Activated CD4-positive, alpha-beta memory T cell treated with anti-CD3 and anti-CD28 coated beads, Interleukin-2, amount 10 ng/mL, durations not matched to agents 7 days and 5 days (primary cell): Measurements from ENCODE around the gene NGDN. TPM values are rescaled to one million over a fixed set of nuclear protein-coding genes. Genes with fewer than 3 reads are reported as not detected.

Experiments
- CTCF ChIA-PET: fragments of 350-600 bp; sonication (Branson Sonifier 250); formaldehyde crosslinking; loops from one replicate; lab custom pipeline; 2021; ENCODE audit warnings: antibody characterized with exemption, inconsistent platforms; lab: Charles Lee
- POLR2A ChIA-PET: fragments of 350-600 bp; sonication (Branson Sonifier 250); formaldehyde crosslinking; loops from one replicate; lab custom pipeline; 2021; ENCODE audit warnings: antibody characterized with exemption; lab: Charles Lee
- DNase-seq: peaks from one replicate; pipeline ENCODE4 v3.0.0-alpha.2; 2020
- H3K27ac Mint-ChIP-seq: one replicate; pipeline ENCODE4 v1.8.0; 2021; ENCODE audit warnings: mild to moderate bottlenecking, mixed read lengths
- H3K27me3 Mint-ChIP-seq: one replicate; pipeline ENCODE4 v1.8.0; 2021; ENCODE audit warnings: mixed read lengths
- H3K36me3 Mint-ChIP-seq: one replicate; pipeline ENCODE4 v1.8.0; 2021; ENCODE audit warnings: low read depth, mixed read lengths
- H3K4me1 Mint-ChIP-seq: one replicate; pipeline ENCODE4 v1.8.0; 2021; ENCODE audit warnings: mixed read lengths
- H3K4me3 Mint-ChIP-seq: one replicate; pipeline ENCODE4 v1.8.0; 2021; ENCODE audit warnings: mild to moderate bottlenecking, mixed read lengths
- H3K9me3 Mint-ChIP-seq: one replicate; pipeline ENCODE4 v1.8.0; 2021; ENCODE audit warnings: mixed read lengths
- total RNA-seq, 2 experiments: library from RNA; stranded (reverse); gene quantifications; one replicate each; pipeline ENCODE4 v1.2.3, GENCODE V29; 2021

The NGDN gene
- total RNA-seq, 2 experiments from 2014 or later: 34.8 to 39.0 TPM

GRCh38 chr14:23487216-23487615 lies 17.7 kb downstream of the NGDN start:
- POLR2A ChIA-PET: no interaction called here
- no peak overlapping the region for H3K27ac Mint-ChIP-seq
- DNase-seq: no peak
- H3K36me3 Mint-ChIP-seq: no peaks in the 10 kb centered on the region
- no peaks in the 10 kb centered on the region for H3K27me3 Mint-ChIP-seq
- CTCF ChIA-PET: no interaction called here
- H3K9me3 Mint-ChIP-seq: no peaks in the 10 kb centered on the region
- H3K4me1 Mint-ChIP-seq: no peaks in the 10 kb centered on the region
- H3K4me3 Mint-ChIP-seq: no peak overlapping the region

- Mint-ChIP-seq H3K36me3 (no peaks in the 10 kb centered on the region), H3K27ac (no peak overlapping the region), H3K27me3 (no peaks in the 10 kb centered on the region), H3K4me1 (no peaks in the 10 kb centered on the region), H3K4me3 (no peak overlapping the region), H3K9me3 (no peaks in the 10 kb centered on the region)
- ChIA-PET POLR2A (no interaction called here), CTCF (no interaction called here)
- DNase-seq: no peak
Measured at GRCh38 chr14:23492618-23493272, 23.2 kb downstream of the NGDN start.

GRCh38 chr14:23494223-23494622 lies 24.7 kb downstream of the NGDN start:
- H3K4me1 Mint-ChIP-seq: no peaks in the 10 kb centered on the region
- ChIA-PET POLR2A (no interaction called here), CTCF (no interaction called here)
- no peak overlapping the region for H3K4me3 Mint-ChIP-seq
- no peak overlapping the region for H3K27ac Mint-ChIP-seq
- no peaks in the 10 kb centered on the region for H3K27me3 Mint-ChIP-seq
- no peak for DNase-seq
- H3K36me3 Mint-ChIP-seq: no peaks in the 10 kb centered on the region
- no peaks in the 10 kb centered on the region for H3K9me3 Mint-ChIP-seq

- Mint-ChIP-seq H3K27me3 (no peaks in the 10 kb centered on the region), H3K4me1 (peaks cover 3% of the 10 kb centered on the region), H3K27ac (no peak overlapping the region), H3K36me3 (no peaks in the 10 kb centered on the region), H3K4me3 (no peak overlapping the region), H3K9me3 (no peaks in the 10 kb centered on the region)
- no peak for DNase-seq
- CTCF ChIA-PET: interaction anchor here (0.9 kb wide), 1 partner anchor 94 kb away, joined by 3 read pairs; no protein-coding TSS in a partner anchor
- POLR2A ChIA-PET: no interaction called here
Measured at GRCh38 chr14:23512156-23512555, 42.7 kb downstream of the NGDN start.

GRCh38 chr14:23513005-23513817 lies 43.7 kb downstream of the NGDN start:
- Mint-ChIP-seq H3K9me3 (no peaks in the 10 kb centered on the region), H3K36me3 (no peaks in the 10 kb centered on the region), H3K27me3 (no peaks in the 10 kb centered on the region), H3K27ac (no peak overlapping the region), H3K4me3 (no peak overlapping the region), H3K4me1 (peaks cover 3% of the 10 kb centered on the region)
- POLR2A ChIA-PET: no interaction called here
- no peak for DNase-seq
- CTCF ChIA-PET: interaction anchor here (0.9 kb wide), 1 partner anchor 93 kb away, joined by 3 read pairs; no protein-coding TSS in a partner anchor

GRCh38 chr14:23513818-23514643 lies 44.5 kb downstream of the NGDN start:
- no peaks in the 10 kb centered on the region for H3K36me3 Mint-ChIP-seq
- no peaks in the 10 kb centered on the region for H3K27me3 Mint-ChIP-seq
- no peak overlapping the region for H3K4me3 Mint-ChIP-seq
- no peak for DNase-seq
- ChIA-PET CTCF (no interaction called here), POLR2A (no interaction called here)
- no peaks in the 10 kb centered on the region for H3K9me3 Mint-ChIP-seq
- peaks cover 3% of the 10 kb centered on the region for H3K4me1 Mint-ChIP-seq
- no peak overlapping the region for H3K27ac Mint-ChIP-seq

GRCh38 chr14:23514644-23514957 lies 45.1 kb downstream of the NGDN start:
- H3K4me3 Mint-ChIP-seq: no peak overlapping the region
- H3K27ac Mint-ChIP-seq: no peak overlapping the region
- CTCF ChIA-PET: no interaction called here
- H3K27me3 Mint-ChIP-seq: no peaks in the 10 kb centered on the region
- POLR2A ChIA-PET: no interaction called here
- peaks cover 3% of the 10 kb centered on the region for H3K4me1 Mint-ChIP-seq
- H3K36me3 Mint-ChIP-seq: no peaks in the 10 kb centered on the region
- no peak for DNase-seq
- no peaks in the 10 kb centered on the region for H3K9me3 Mint-ChIP-seq

- no peaks in the 10 kb centered on the region for H3K4me1 Mint-ChIP-seq
- CTCF ChIA-PET: no interaction called here
- no peaks in the 10 kb centered on the region for H3K27me3 Mint-ChIP-seq
- H3K4me3 Mint-ChIP-seq: no peak overlapping the region
- no peak for DNase-seq
- H3K27ac Mint-ChIP-seq: no peak overlapping the region
- H3K9me3 Mint-ChIP-seq: no peaks in the 10 kb centered on the region
- no peaks in the 10 kb centered on the region for H3K36me3 Mint-ChIP-seq
- POLR2A ChIA-PET: no interaction called here
Measured at GRCh38 chr14:23517650-23518326, 48.3 kb downstream of the NGDN start.

- H3K27ac Mint-ChIP-seq: no peak overlapping the region
- H3K36me3 Mint-ChIP-seq: no peaks in the 10 kb centered on the region
- ChIA-PET POLR2A (no interaction called here), CTCF (no interaction called here)
- no peaks in the 10 kb centered on the region for H3K4me1 Mint-ChIP-seq
- no peaks in the 10 kb centered on the region for H3K27me3 Mint-ChIP-seq
- H3K4me3 Mint-ChIP-seq: no peak overlapping the region
- no peaks in the 10 kb centered on the region for H3K9me3 Mint-ChIP-seq
- DNase-seq: no peak
Measured at GRCh38 chr14:23518709-23519108, 49.2 kb downstream of the NGDN start.

- no peak overlapping the region for H3K4me3 Mint-ChIP-seq
- ChIA-PET CTCF (no interaction called here), POLR2A (no interaction called here)
- DNase-seq: no peak
- H3K9me3 Mint-ChIP-seq: no peaks in the 10 kb centered on the region
- H3K36me3 Mint-ChIP-seq: no peaks in the 10 kb centered on the region
- H3K4me1 Mint-ChIP-seq: no peaks in the 10 kb centered on the region
- H3K27ac Mint-ChIP-seq: no peak overlapping the region
- no peaks in the 10 kb centered on the region for H3K27me3 Mint-ChIP-seq
Measured at GRCh38 chr14:23520899-23521533, 51.5 kb downstream of the NGDN start.

GRCh38 chr14:23521785-23522640 lies 52.5 kb downstream of the NGDN start:
- no peak for DNase-seq
- ChIA-PET CTCF (no interaction called here), POLR2A (no interaction called here)
- Mint-ChIP-seq H3K27ac (no peak overlapping the region), H3K36me3 (no peaks in the 10 kb centered on the region), H3K27me3 (no peaks in the 10 kb centered on the region), H3K9me3 (no peaks in the 10 kb centered on the region), H3K4me3 (no peak overlapping the region), H3K4me1 (no peaks in the 10 kb centered on the region)

- no peaks in the 10 kb centered on the region for H3K27me3 Mint-ChIP-seq
- H3K4me3 Mint-ChIP-seq: no peak overlapping the region
- CTCF ChIA-PET: no interaction called here
- no peaks in the 10 kb centered on the region for H3K36me3 Mint-ChIP-seq
- POLR2A ChIA-PET: no interaction called here
- DNase-seq: no peak
- no peaks in the 10 kb centered on the region for H3K4me1 Mint-ChIP-seq
- no peaks in the 10 kb centered on the region for H3K9me3 Mint-ChIP-seq
- no peak overlapping the region for H3K27ac Mint-ChIP-seq
Measured at GRCh38 chr14:23522643-23523198, 53.2 kb downstream of the NGDN start.
